ENCODE data around the gene PPP2R3B. TPM values are rescaled to one million over a fixed set of nuclear protein-coding genes. Genes with fewer than 3 reads are reported as not detected.

PPP2R3B gene
- total and polyA plus RNA-seq, 2 of the 13 experiments (the other 11 are each of a cell fraction or from before 2014, with no cell fraction given): 17.0 to 21.4 TPM

DNA sequence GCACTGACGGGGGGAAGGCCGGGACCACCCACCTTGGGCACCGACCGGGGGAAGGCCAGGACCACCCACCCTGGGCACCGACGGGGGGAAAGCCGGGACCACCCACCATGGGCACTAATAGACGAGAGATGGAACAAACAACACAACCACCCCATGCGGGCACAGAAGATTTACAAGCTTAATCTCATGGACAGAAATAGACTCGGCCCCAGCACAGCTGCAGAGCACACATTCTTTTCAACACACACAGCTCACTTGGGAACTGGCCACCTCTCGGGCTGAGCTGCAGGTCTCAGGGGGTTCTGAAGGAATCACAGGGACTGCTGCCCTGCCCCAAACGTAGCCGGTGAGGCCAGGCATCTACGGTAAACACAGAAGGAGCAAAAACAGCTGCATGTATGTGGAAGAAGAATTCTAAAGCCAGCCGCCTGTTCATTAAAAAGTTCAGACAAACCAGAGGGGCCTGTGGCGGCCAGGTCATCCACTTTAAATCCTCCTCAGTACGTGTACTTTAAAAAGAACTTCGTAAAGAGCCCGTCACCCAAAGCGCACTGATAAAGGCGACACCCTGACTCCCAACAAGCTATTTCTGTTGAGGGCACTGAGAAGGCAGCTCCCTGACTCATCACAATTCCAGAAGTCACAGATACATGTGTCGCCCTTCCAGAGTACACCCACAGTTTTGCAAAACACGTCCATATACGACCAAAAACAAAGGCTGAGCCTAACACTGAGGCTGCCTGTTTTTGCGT, 17.7 kb downstream of the PPP2R3B start:
- POLR2A ChIA-PET: no interaction called here
- CTCF ChIA-PET (ENCODE audit: low intra/inter-chr PET ratio, low total read pairs): no interaction called here
- FAIRE-seq (no peak), ATAC-seq (no peak), DNase-seq (ENCODE audit: low spot score) (no peak)
- Histone ChIP-seq H3K27me3 (ENCODE audit: control insufficient read depth in 1 of 2, insufficient read depth in 2 of 2, low read length in 2 of 2) (no peaks in the 10 kb centered on the region), H3K27ac (ENCODE audit: extremely low read length, insufficient read depth, low read length) (no peak overlapping the region), H3K9ac (ENCODE audit: insufficient read depth, low read depth, low read length) (no peak overlapping the region), H3K4me2 (ENCODE audit: low read depth, low read length) (no peak overlapping the region), H2AFZ (ENCODE audit: low read length) (no peak overlapping the region), H3K9me3 (ENCODE audit: low read length) (no peaks in the 10 kb centered on the region), H3K4me1 (ENCODE audit: insufficient read depth, low read length) (peaks cover 16% of the 10 kb centered on the region), H4K20me1 (ENCODE audit: insufficient read depth, low read length) (no peaks in the 10 kb centered on the region), H3K79me2 (ENCODE audit: insufficient read depth, low read length) (peaks cover 7% of the 10 kb centered on the region), H3K36me3 (replicated peaks in 1 of 2; ENCODE audit: control insufficient read depth in 1 of 2, insufficient read depth in 2 of 2, low read length in 2 of 2) (no peaks in the 10 kb centered on the region), H3K4me3 (replicated peaks in 1 of 3; ENCODE audit: insufficient read depth in 1 of 3, low read depth in 2 of 3, low read length in 3 of 3) (no peak overlapping the region)
- WGBS (ENCODE audit: low lambda C conversion rate): 78% methylated on average over 18 of the region's 25 CpGs
- BruUV-seq (replicated peaks): no TSS peak
- TF ChIP-seq KAT2B (IDR thresholded peaks at IDR 0.05; ENCODE audit: borderline replicate concordance, low read depth, low read length) (no peak), ZEB1 (IDR thresholded peaks at IDR 0.05; ENCODE audit: insufficient replicate concordance, low read depth) (no peak), ZBTB20 (CRISPR knock-in tag; IDR thresholded peaks at IDR 0.05; ENCODE audit: borderline replicate concordance, low read depth) (no peak), ZNF777 (CRISPR knock-in tag; IDR thresholded peaks at IDR 0.05) (no peak), FOXJ3 (CRISPR knock-in tag; IDR thresholded peaks at IDR 0.05; ENCODE audit: borderline replicate concordance) (no peak)
- TF ChIP-seq, protein P1, sequence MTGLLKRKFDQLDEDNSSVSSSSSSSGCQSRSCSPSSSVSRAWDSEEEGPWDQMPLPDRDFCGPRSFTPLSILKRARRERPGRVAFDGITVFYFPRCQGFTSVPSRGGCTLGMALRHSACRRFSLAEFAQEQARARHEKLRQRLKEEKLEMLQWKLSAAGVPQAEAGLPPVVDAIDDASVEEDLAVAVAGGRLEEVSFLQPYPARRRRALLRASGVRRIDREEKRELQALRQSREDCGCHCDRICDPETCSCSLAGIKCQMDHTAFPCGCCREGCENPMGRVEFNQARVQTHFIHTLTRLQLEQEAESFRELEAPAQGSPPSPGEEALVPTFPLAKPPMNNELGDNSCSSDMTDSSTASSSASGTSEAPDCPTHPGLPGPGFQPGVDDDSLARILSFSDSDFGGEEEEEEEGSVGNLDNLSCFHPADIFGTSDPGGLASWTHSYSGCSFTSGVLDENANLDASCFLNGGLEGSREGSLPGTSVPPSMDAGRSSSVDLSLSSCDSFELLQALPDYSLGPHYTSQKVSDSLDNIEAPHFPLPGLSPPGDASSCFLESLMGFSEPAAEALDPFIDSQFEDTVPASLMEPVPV (CRISPR knock-in tag; IDR thresholded peaks at IDR 0.05): no peak
- TF ChIP-seq, protein P2, sequence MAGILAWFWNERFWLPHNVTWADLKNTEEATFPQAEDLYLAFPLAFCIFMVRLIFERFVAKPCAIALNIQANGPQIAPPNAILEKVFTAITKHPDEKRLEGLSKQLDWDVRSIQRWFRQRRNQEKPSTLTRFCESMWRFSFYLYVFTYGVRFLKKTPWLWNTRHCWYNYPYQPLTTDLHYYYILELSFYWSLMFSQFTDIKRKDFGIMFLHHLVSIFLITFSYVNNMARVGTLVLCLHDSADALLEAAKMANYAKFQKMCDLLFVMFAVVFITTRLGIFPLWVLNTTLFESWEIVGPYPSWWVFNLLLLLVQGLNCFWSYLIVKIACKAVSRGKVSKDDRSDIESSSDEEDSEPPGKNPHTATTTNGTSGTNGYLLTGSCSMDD (CRISPR knock-in tag; IDR thresholded peaks at IDR 0.05): no peak
- in situ Hi-C loops (cut with HindIII; ENCODE audit: extremely low pct_ligation_motif_present, low pct_unique_long_range_greater_than_20kb) (no loop called here), intact Hi-C loops (cut with micrococcal nuclease; ENCODE audit: unreplicated experiment) (no loop called here)

Data from HepG2 (cell line).